Measurements from ENCODE around the gene PQBP1.
A peak's percentile ranks its signal among the peaks of the same experiment; 100 is the strongest.

The PQBP1 gene

GRCh38 chrX:48902776-48903175 is 5.0 kb downstream of the PQBP1 start:
- DNase-seq: no peak

- no peak for DNase-seq
Measured at GRCh38 chrX:48903290-48903689, 5.6 kb downstream of the PQBP1 start.

GRCh38 chrX:48904180-48904579 is 6.5 kb downstream of the PQBP1 start:
- DNase-seq: no peak

DNA sequence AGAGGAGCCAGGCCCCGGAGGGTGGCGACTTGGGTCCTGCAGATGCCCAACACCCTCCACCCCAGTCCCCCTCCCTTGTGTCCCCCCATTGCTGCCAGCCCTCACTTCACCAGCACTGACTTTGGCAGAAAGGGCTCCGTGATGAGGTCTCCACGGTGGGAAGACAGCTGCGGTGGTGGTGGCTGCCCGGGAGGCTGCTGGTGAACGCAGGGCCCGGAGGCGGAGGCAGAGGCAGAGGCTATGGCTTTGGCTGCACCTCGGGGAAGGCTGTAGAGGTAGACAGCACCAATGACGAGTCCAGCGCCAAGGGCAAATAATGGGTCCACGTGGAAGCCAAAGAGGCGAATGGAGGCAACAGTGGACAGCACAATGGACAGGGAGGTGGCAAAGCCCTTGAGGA is 6.9 kb downstream of the PQBP1 start:
- DNase-seq: no peak

DNA sequence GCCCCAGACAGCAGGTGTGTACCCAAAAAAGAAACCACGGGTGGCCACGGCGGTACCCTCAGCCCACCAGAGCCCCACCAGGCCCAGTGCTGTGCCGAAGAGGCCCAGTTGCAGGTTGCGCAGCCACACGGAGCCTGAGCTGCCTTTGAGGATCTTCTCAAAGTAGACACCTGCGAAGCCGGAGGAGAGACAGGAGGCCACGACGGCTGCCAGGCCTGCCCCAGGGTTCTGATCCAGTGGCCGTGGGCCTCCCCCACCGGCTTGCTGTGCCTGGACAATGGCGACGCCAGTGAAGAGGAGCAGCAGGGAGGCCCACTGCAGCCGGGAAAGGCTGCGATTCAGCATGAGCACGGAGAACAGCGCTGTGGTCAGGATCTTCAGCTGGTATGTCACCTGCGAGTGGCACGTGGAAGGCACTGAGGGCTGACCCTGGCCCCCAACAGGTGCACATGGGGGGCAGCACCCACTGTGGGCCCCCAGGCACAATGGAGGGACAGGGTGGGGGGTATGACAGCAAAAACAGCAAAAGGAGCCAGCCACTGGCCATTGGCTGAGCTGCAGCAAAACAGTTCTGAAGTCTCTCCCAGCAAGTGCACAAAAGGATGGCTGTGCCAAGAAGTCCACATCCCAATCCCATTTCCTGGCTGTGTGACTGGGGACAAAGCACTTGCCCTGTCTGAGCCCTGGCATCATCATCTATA is 7.5 kb downstream of the PQBP1 start:
- DNase-seq: no peak

GRCh38 chrX:48908600-48908999 is 10.9 kb downstream of the PQBP1 start:
- DNase-seq: no peak

DNA sequence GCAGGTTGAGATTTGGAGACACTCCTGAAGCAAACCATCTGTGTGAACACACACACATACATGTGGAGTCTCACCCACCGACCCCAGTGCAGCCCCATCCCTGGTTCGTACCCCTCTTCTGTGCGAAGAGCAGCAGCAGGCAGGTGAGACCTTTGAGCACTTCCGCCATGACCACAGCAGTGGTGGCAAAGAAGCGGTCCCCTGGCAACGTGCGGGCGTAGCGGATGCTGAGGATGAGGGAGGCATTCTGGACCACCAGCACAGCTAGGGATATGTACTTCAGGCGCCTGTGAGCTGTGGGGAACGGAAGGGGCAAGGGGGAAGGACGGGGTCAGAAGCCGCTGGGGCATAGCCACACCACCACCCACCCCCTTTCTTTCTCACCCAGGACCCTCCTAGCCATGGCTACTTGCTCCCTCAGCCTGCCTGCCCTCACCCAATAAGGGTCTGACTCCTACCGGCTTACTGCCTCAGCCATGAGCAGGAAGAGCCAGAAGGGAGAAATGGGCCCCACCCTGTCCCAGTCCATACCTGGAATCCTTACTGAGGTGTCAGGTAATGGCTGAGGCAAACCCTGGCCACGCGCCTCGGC is 12.1 kb downstream of the PQBP1 start:
- no peak for DNase-seq

DNA sequence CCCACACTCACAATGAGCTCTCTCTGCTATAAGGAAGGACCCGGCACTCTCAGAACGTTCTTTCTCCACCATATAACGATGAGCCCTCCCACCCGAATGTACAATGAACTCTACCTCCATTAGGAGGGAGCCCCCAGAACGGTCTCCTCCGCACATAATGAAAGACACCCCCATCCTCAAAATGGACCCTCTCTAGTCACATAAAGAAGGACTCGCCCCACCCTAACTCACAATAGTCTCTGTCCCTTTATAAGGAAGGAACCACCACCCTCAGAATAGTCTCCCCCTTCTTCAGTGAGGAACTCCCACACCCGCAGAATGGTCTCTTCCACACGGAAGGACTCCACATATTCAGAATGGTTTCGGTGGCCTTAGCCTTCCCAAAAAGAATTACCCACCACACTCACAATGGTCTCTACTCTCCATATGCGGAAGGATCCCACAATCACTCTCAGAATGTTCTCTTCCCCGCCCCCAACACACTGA is 13.2 kb downstream of the PQBP1 start:
- no peak for DNase-seq

GRCh38 chrX:48911412-48912182 is 13.9 kb downstream of the PQBP1 start, which contains the start of gene SLC35A2:
Gene SLC35A2 (minus strand): TSS chrX:48911646. CDS start chrX:48911636, 10 bp downstream.
- peak; percentile 85 for DNase-seq

- no peak for DNase-seq
Measured at GRCh38 chrX:48913605-48914366, 16.1 kb downstream of the PQBP1 start.

DNA sequence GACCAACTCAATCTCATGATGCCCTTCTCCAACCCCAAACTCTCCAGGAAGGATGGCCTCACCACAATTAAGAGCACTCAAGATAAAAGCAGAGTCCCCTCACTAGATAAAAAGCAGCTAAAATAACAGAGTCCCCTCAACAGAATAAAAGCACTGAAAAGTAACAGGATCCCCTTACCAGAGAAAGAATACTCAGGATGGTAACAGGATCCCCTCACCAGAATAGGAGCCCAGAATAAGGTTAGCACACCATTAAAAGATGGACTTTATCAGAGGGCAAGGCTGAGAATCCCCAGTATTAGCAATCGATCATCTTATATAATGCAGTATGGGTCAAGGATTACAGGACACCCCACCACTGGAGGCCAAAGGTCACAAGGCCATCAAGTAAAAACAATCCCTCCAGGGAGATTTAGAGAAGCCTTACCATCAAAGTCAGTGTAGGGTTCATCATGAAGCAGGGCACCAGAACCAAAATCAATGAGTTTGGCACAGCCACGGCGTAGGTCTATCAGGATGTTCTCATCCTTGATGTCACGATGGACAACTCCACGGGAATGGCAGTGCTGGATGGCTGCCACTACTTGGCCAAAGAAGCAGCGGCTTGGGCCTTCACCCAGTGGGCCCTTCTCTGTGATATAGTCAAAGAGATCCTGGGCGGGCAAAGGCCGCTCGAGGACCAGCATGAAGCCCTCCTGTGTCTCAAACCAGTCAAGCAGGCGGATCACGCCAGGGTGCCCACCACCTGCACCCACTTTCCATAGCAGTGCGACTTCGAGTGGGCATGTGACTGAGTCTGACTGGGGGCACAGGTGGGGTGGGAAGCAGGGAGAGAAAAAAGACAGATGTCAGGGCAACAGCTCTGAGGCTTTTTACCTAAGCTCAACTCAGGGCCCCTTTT is 17.1 kb downstream of the PQBP1 start:
- no peak for DNase-seq

GRCh38 chrX:48917139-48918001 is 19.6 kb downstream of the PQBP1 start:
- DNase-seq: peak; percentile 87

DNA sequence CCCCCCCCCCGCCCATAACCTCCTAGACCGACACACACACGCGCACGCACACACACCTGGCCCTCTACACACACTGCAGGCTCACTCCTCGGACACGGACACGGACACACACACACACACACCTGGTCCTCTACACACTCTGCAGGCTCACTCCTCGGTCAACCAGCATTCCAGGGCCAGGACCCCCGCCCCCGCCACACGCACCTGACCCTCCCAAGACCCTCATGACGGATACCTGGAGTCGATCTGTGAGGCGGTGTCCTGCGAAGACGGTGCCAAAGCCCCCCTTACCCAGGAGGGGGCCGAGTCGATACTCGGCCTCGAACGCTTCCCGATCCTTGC is 20.5 kb downstream of the PQBP1 start:
- DNase-seq: no peak

GRCh38 chrX:48918643-48919340 is 21.1 kb downstream of the PQBP1 start, which contains the start of gene PIM2:
Gene PIM2 (minus strand): TSS chrX:48919024. CDS start chrX:48918834, 190 bp downstream.
- DNase-seq: peak; percentile 93

DNA sequence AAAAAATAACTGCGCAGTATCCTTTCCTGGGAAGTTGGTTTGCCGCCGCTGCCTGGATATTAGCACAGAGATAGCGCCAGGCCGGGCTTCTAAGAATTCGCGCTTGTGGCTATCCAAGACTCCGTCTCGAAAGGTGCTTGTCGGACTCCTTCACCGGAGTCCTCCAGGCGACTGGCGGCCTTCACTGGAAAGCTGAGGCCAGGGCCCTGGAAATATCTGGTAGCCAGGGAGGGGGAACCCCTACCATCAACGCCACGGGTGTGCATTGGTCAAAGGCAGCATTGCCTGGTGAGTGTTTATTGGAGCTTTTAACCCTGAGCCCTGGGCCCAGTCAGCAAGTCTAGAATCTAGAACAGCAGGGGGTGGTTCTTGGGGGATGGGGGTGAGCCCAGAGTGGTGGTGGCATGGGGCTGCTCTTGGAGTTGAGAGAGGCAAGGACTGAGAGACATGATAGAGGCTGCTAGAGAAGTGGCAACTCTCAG is 21.7 kb downstream of the PQBP1 start:
- no peak for DNase-seq

DNA sequence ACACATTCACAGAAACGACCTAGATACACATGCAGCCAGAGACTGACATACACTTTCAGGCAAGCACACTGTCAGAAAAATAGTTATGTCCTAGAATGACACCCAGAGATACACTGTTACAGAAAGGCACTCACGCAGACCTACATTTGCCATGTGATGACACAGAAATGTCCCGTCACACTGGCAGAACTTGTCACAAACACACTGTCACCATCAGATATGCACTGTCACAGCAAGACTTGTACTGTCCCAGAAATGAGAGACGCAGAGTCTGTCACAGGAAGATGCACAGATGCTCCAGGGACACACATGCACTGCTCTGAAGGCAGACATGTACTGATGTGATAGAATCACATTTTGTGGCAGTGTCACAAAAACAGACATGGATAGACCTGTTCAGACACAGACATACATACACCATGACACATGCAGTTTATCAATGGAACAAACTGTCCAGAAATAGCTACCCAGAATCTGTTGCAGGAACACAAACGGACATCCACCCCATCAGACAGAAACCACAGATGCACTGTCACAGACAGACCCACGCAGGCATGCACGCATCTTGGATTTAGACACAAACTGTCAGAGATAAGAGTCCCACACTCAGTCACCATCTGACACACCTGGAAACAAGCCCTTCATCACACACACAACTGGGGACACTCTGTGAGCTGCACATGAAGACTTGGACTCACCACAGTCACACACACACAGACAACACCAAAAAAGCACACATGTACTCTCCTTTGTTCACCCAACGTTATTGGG is 22.4 kb downstream of the PQBP1 start:
- no peak for DNase-seq

DNA sequence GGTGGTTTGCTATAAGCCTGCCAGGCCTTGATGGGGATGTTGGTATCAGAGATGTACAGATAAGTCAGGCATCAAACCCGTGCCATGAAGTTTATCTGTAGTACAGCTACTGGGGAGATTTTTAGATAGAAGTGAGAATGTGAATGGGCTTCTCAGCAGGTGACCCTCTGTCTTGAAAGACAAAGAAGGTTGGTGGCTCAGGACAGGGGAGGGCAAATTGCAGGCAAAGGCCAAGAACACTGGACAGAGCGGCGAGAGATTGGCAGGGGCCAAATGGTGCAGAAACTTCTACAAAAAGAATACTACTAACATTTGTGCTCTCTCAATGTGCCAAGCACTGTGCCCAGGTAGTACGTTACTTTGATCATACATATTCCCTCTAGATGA is 23.0 kb downstream of the PQBP1 start:
- DNase-seq: no peak

DNA sequence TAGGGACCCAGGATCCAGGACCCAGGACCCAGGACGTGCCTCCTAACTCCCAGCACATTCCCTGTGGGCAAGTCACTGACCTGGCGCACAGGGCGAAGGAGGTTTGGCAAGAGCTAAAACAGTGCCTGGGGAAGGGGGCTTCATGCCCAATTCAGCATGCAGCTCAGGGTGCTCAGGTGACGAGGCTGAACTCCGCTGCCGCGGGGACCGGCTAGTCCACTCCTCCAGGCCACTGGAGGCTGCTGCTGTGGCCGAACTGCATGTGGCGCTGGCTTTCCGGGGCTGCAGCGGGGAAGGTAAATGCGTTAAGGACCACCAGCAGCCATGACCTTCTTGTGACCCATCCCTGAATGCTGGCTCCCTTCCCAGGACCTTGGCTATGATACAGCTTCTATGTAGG is 26.0 kb downstream of the PQBP1 start:
- no peak for DNase-seq

- DNase-seq: no peak
Measured at GRCh38 chrX:48924270-48924669, 26.5 kb downstream of the PQBP1 start.
